Pulmonary artery endothelial cell (primary cell): ENCODE data around the gene MEGF11. TPM values are rescaled to one million over a fixed set of nuclear protein-coding genes. Genes with fewer than 3 reads are reported as not detected.

Experiments used
- DNase-seq: peaks from one replicate; pipeline ENCODE4 v3.0.0-alpha.2; 2011; ENCODE audit warnings: low read depth, low spot score
- total RNA-seq: library from RNA; depleted of rRNA; stranded (reverse); fragments of >200 nt; gene quantifications from 2 replicates; pipeline ENCODE4 v1.2.3, GENCODE V29; 2014

Gene MEGF11
- total RNA-seq, 1 donor from 2014 or later, result under 0.01 TPM

DNA sequence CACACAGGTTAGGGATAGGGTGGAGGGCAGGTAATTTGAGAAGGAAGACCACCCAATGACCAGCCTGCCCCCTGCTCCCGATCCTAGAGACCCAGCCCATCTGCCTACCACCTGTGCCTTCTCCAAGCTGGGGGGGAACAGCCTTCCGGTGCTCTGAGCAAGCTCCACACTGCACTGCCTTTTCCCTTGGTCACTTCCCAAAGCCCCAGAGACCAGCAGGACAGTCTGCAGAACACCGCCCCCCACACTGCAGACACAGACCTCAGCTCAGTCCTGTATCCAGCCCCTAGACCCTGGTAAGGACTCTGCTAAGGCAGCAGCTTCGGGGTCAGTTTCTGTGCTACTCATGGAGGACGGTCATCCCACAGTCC is 156.9 kb downstream of the MEGF11 start:
- no peak for DNase-seq

DNA sequence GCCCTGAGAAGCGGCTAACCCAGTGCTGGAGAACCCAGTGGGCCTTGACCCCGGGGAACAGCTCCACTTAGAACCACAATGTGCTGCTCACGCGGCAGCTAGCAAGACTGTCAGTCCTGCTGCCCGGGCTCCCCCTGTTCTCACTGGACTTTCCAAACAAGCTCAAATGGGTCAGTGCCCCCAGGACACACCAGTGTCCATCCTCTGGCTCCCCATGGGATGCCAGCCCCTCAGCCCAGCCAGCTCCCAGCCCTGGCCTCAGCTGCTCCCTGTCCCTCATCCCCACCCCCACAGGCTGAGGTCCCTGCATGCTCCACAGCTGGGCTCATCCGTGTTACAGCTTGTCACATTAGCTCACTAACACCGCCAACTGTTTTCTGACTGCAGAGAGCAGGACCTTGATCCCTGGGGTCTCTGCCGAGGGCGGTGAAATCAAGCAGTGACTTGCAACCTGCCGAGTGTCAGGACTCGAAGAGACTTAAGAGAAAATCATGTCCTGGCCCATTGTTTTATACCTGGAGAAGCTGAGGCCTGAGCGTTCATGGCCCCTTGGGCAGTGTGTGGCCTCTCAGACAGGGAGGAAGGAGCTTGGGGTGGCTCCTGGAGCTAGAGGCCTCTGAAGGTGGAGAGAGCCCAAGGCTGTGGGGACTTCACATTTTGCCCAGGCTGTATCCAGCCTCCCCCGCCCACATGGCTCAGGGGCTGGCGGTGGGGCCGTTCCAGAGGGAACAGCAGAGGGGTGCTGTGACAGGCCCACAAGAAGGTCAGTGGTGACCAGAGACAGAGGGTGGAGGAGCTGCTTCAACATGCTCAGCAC is 157.5 kb downstream of the MEGF11 start:
- no peak for DNase-seq

DNA sequence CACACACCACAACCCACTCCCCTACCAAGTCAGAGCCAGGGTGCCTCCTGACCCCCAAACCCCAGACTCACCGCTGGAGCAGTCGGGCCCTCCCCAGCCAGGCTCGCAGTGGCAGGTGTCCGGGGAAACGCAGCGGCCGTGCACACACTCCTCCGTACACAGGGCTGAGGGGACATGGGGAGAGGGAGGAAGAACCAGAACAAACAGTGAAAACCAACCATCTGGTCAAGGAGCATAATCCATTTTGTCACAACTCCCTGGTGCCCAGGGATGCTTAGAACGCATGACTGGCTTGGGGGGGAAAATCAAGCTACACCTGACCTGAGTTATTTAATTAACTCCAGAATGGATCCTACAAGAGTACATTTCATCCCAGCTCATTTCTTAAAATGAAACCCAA is 159.2 kb downstream of the MEGF11 start:
- no peak for DNase-seq

DNA sequence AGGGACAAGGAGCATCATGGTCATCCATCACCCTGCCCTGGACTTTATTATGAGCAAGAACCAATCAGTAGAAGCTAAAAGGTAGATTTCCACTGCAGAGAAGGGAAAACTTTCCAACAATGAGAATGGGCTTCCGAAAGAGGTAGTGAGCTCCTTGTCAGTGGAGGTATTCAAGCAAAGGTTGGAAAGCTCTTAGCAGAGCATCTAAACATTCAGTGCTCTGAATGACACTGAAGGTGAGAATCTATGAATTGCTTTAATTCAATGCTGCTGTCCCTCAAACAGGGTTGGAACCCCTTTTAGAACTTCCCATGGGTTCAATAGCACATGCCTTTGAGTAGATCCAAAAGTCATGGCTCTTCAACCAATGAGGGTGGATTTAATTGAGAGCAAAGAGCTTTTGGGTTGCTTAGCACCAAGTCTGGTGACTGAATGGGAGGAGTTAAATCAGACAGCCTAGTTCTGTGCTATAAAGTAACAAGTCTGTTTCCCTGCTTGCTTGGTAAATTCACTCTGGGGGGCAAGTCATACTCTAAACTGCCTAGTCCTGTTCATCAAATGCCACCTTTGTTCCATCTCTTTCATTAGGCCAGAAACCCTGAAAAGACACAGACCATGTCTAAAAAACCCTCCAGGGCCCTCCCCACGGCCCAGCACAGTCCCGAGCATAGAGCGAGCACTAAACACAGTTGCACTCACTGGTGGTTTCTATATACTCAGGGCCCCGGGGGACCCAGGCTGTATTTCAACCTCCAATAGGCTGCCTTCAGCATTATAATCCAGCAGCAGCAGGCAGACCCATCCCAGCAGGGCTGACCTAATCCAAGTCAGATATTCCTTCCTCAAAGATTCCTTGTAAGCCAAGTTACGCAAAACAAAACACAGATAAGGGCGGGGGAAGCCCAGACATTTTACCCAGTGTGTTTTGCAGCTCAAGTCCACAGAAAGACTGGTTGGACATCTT is 161.2 kb downstream of the MEGF11 start:
- no peak for DNase-seq

DNA sequence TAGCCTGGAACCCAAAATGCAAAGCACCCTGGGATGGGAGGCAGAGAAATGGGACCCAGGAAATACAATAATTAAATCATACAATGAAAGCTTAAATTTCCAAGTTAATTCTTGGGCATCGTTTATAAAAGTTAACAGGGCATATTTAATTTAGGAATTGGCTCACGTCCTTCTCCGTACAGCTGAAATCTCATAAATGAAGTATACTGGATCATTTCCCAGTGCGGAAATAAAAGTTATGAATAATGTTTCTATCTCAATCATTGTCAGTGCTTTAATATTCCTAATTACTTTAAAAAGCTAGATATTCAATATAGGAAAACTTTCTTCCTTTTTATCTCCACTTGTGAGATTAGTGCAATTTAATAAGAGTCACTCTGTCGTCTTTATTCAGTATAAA is 164.0 kb downstream of the MEGF11 start:
- DNase-seq, result no peak

DNA sequence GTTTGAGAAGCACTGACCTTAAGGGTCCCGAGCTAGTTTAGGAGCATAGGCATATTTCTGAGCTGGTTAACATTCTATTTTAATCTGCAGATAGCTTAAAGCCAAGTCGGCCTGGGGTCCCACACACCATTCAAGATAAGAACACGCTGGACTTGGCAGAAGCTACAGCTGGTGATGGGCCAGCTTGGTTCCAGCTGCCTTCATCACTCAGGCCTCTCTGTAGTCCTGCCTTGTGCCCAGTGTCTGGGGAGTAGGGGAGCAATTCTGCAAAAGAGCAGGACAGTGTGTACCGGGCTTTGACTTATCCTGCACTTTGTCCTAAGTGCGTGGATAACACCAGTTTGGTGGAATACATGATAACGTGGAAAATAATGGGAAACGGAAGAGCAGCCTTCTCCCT is 164.5 kb downstream of the MEGF11 start:
- no peak for DNase-seq

DNA sequence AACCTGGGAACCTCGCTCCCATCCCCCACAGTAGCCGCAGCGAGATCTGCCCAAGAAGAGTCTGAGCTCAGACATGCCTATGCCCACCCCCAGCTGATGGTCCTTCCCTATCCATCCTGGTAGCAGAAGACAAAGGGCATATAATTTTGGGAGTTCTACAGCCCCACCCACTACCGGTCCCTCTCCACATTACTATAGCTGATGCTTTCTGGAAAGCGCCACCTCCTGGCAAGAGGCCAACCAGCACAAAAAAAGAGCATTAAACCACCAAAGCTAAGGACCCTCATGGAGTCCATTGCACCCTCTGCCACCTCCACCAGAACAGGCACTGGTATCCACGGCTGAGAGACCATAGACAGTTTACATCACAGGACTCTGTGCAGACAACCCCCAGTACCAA is 168.4 kb downstream of the MEGF11 start:
- DNase-seq, result no peak

DNA sequence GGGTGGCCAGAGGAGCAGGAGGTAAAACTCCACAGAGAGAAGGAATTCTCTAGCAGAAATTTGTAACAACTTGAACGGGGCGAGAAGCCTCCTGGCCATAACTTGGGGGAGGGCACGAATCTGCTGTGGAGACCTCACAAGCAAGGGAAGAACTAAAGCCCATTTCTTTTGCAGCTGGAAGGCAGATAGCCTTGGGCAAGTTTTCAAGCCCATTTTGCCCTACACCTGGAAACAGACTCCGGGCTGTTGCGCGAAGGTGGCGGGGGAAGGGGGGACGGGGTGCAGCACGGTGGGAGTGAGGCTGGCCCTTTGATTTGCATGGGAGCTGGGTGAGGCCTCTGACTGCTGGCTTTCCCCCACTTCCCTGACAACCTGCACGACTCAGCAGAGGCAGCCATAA is 168.8 kb downstream of the MEGF11 start:
- no peak for DNase-seq

DNA sequence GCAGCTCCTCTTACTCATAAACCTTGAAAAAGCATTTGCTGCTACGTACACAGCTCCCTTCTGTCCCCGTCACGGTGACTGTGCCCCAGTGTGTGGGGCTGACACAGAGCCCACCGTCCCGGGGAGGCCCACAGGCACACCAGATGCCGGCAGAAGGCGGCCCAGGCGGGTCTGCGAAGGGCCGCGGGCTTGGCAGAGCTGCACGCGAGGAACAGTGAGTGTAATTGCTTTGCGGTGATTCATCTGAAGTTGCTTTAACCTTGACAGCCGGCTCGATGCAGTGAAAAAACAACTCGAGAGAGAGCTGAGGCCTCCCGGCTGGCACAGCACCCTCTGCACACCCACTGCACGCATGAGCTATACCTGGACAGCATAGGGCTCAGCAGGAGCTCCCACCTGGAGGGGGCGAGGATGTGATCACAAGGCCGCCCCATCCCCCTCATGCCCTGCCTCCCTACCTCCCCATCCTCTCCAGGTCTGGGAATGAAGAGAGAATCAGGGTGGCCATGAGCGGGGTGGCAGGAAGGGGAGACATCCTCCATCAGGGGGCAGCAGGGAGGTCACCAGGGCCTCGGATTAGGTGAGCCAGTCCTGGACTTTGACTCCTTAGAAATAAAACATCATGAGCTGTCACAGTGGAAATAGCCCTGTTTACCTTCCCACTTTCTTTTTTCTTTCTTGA is 172.7 kb downstream of the MEGF11 start:
- no peak for DNase-seq

DNA sequence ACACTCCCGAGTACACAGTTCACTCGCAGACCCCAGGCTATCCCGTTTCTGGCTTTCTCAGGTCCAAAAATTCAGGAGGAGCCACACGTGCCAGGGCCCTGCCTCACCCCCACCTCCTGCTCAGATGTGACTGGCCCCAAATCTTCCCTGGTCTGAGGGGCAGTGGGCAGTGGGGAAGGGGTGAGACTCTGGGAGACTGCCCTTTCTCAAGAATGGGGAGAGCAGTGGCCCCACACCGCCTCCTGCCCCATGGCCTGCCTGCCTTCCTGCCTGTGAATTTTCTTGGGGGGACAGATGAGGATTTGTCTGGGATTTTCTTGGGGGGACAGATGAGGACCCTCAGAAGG is 174.6 kb downstream of the MEGF11 start:
- DNase-seq, result no peak

DNA sequence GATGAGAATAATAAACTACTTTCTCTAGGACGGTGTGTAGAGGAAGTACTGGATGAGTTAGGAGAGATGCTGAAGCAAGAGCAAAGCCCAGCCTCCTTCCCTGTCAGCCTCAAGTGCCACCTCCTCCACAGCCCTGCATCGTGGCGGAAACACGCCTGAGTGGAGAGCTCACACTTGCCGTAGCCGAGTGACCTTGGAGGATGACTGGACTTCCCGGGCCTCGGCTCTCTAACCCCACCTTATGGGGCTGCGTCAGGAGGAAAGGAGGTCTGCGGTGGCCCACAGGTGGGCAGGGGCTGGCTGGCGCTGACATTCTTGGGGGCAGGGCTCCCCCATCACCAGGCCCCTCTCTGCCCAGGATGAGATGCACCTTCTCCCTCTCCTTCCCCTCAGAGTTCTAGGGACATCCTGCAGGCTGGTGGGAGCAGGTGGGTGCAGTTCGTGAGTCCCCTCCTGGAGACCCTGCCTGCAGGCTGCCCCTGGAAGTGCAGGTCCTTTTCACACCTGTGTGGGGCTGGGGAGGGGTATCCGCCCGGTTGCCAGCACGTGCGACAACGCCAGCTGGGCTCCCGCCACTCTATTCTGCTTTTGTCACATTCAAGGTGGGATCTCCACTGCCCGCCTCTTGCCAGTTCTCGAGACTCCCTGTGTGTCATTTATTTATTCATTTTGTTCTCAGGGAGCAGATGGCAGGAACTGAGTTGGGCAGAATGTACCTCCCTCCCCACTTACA is 175.2 kb downstream of the MEGF11 start:
- DNase-seq, result no peak

DNA sequence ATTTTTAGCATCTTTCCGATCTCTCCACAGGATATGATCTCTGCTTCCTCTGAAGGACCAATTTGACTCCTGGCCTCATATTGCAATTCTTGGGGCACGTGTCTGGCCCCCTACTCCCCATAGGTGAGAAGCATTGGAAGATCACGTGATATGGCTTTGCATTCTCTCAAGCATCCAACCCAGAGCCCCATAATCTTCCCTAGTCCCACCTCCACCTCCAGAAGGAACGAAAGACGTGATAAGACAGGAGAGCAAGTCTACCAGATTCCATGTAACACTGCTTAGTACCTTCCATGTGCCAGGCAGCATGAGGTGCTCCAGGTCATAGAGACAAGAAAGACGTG is 176.3 kb downstream of the MEGF11 start:
- DNase-seq, result no peak

DNA sequence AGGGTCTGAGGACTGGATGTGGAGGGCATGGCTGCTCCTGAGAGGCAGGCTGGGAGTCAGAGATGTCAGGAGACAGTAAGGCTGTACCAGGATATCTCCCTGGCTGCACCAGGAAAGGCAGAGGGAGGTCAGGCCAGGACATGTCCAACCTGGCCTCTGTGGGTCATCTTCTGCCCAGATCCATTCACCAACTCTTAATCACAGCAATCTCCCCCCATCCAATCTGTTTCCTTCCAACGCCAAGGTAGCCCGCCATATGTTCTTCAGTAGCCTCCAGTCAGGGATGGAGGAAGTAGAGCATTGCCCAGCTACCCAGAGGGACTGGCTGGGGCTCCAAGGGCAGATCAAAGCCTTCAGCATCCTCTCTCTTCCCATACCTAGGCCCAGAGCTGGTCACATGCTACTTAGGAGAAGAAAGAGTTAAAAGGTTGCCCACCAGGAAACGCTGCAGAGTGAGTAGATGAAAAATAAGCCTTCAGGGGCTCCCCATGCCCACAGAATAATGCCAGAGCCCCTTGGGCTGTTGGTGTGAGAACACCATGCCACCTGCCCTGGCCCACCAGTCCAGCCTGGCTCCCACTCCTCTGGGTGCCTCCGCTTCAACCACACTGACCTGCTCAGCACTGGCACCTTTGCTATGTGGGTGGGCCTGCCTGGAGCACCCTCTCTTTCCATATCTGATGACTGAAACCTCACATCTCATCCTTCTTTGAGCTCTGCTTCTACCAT is 176.8 kb downstream of the MEGF11 start:
- no peak for DNase-seq

DNA sequence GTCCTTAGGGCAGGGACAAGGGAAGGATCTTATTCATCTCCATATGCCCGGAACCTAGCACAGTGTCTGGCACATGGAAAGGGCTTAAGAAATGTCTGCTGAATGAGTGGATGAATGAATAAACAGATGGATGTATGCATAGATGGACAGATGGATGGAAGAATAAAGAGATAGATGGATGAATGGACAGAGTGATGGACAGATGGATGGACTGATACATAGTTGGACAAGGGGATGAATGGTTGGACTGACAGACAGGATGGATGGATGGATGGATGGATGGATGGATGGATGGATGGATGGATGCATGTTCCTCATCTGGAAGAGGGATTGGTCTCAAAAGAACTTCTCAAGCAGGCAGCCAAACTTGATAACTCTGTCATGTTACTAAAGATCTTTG is 177.6 kb downstream of the MEGF11 start:
- no peak for DNase-seq

DNA sequence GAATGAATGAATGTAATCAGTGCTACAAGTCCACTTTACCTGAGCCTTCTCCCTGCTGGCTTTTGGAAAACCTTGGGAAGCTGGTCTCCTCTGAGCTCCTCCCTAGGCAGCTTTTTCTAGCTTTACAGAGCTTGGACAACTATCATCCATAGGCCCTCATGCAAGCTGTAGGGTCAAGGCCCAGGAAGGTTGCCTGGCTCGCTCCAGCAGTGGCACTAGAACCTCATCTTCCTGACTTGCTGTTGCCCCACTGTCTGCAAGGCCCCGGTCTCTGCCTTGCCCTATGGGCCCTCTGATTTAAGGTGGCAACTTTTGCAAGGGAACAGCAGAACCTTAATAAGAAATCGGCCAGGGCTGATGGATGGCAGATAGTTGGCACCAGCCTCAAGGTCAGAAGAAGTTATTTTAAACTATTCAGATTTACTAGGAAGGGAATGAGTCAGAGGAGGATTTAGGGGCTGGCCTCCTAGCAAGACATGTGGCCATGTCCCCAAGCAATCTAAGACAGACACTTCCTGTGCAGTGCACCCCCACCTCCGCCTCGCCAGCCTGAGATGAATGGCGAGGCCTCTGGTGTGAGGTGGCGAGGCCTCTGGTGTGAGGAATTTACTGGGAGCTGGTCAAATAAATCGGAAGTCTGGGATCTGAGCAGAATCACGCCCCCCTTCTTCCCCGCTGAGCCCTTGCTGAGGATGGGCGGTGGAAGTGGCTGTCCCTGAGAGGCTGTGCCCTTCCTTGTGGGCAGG is 180.8 kb downstream of the MEGF11 start:
- DNase-seq, result no peak

DNA sequence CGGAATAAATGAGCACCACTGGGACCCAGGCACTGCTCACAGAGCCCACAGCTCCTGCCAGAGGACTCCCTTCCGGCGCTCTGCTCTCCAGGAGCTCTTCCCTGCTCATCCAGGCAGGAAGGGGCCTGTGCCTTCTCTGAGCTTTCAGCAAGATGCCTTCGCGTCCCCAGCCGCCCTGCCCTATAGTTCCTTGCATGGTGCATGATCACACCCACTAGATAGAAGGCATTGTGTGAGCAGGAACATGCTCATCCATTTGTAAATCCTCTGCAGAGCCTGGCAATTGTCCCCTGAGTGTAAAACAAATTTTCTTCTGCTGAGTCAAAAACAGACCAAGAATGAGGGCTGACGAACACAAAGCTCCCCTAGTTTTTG is 181.6 kb downstream of the MEGF11 start:
- no peak for DNase-seq

DNA sequence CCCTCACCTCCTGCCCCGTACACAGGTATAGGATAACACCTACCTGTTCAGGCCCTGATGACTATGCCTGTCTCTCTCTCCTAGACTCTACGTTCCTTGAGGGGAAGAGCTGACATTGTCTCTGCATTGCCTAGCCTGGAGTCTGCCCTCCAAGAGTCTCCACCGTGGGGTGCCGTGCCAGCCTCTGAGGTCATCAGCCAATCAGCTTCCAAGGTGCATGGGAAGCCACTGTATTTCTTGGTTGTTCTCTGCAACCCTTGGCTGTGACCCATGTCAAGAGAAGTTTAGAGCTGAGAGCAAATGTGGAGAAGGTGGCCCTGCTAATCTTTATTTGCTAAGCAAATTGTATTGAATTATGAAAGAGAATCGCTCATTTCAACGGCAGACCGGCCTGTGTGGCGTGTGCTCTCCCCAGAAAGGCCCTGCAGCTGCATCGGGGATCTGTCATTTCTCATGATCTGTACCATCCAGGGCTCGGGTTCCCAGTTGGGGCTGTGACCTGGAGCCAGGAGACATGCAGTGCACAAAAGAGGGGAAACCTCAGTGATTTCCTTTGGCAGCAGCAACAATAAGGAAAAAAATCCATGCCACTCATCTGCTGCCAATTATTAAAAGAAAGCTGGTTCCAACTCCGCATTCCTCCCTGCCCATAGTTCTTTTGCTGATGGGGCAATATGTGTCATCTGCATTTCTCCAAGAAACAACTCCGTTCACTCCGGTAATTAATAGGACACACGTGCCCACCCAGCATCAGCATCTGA is 182.2 kb downstream of the MEGF11 start:
- no peak for DNase-seq

DNA sequence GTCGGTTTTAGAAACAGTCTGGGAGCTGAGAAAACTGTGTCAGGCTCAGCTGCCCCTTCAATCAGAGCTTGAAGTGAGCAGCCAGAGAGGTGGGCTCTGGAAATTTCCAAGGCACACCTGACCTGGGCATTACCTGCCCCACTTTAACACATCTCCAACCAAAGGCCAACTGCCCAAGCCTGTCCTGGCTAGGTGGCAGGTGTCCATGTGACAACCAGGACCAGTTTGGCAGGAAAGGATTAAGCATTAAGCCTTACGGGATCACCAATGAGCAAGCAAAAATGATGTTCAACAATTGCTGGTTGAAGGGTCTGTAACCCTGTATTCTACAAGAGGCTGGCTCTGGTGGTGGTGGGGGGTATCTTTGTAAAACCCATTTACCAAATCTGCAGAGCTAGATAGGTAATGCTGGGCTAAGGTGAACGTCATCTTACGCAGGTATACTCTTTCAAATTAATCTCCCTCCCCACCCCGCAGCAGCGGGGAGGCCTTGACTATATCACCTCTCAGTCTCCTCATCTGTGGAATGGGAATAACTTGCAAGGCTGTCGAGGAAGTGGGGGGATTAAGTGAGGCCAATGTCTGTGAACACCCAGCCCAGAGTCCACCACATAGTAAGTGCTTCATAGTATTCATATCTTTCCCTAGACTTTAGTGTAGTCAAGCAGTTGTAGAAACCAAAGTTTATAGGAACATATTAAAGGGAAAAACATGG is 183.2 kb downstream of the MEGF11 start:
- DNase-seq, result no peak

DNA sequence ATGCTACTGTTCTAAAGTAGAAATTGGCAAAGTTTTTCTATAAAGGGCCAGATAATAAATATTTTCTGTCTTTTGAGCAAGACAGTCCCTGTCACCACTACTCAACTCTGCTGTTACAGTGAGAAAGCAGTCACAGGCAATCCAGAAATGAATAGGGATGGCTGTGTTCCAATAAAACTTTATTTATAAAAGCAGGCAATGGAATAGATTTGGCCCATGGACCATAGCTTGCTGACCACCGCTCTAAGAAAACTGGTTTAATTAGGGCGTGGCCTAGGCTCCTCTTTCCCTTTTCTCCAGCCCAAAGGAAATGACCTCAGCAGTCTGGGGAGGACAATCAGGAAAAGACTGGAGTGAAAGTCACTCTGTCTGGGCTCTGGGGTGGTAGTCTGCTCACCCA is 183.8 kb downstream of the MEGF11 start:
- DNase-seq, result no peak
